Activated naive CD4-positive, alpha-beta T cell treated with Interleukin-2 at 50 U/mL for 16 hours (primary cell): Measurements from ENCODE around the gene MTHFD2L.
"Not testable (repeated sequence)": the region's sequence is repeated elsewhere in the genome, so short reads cannot be mapped to it uniquely, and the experiment has no call there.

Source experiments
- DNase-seq: peaks from one replicate; pipeline ENCODE4 v3.0.0-alpha.2; 2020

MTHFD2L gene

GRCh38 chr4:74190919-74191397 lies 33.0 kb downstream of the MTHFD2L start:
- DNase-seq: no peak

- DNase-seq: no peak
These were observed 39.2 kb downstream of the MTHFD2L start for GRCh38 chr4:74197080-74197479.

- no peak for DNase-seq
These were observed 44.2 kb downstream of the MTHFD2L start for GRCh38 chr4:74202062-74202586.

- no peak for DNase-seq
These were observed 45.5 kb downstream of the MTHFD2L start for GRCh38 chr4:74203467-74203866.

- no peak for DNase-seq
These were observed 47.1 kb downstream of the MTHFD2L start for GRCh38 chr4:74205046-74205445.

- no peak for DNase-seq
These were observed 47.6 kb downstream of the MTHFD2L start for GRCh38 chr4:74205559-74205958.

GRCh38 chr4:74206088-74206825 lies 48.3 kb downstream of the MTHFD2L start:
- DNase-seq: no peak

- not testable (repeated sequence) for DNase-seq
These were observed 56.7 kb downstream of the MTHFD2L start for GRCh38 chr4:74214457-74215159.

- not testable (repeated sequence) for DNase-seq
These were observed 57.3 kb downstream of the MTHFD2L start for GRCh38 chr4:74215236-74215635.

- DNase-seq: no peak
These were observed 59.4 kb downstream of the MTHFD2L start for GRCh38 chr4:74217365-74217764.

GRCh38 chr4:74218201-74218600 lies 60.3 kb downstream of the MTHFD2L start:
- DNase-seq: no peak

GRCh38 chr4:74219240-74219639 lies 61.3 kb downstream of the MTHFD2L start:
- no peak for DNase-seq

- no peak for DNase-seq
These were observed 65.2 kb downstream of the MTHFD2L start for GRCh38 chr4:74223098-74223497.

- DNase-seq: no peak
These were observed 65.9 kb downstream of the MTHFD2L start for GRCh38 chr4:74223801-74224200.

- peak; percentile 72 for DNase-seq
These were observed 71.0 kb downstream of the MTHFD2L start for GRCh38 chr4:74228691-74229640.

GRCh38 chr4:74230902-74231499 lies 73.1 kb downstream of the MTHFD2L start:
- DNase-seq: no peak

- no peak for DNase-seq
These were observed 77.2 kb downstream of the MTHFD2L start for GRCh38 chr4:74235135-74235534.

- no peak for DNase-seq
These were observed 79.6 kb downstream of the MTHFD2L start for GRCh38 chr4:74237425-74237966.

- DNase-seq: no peak
These were observed 86.1 kb downstream of the MTHFD2L start for GRCh38 chr4:74244049-74244448.

GRCh38 chr4:74252933-74253332 lies 95.0 kb downstream of the MTHFD2L start:
- no peak for DNase-seq

- no peak for DNase-seq
These were observed 96.5 kb downstream of the MTHFD2L start for GRCh38 chr4:74254386-74254785.

- DNase-seq: no peak
These were observed 97.2 kb downstream of the MTHFD2L start for GRCh38 chr4:74255096-74255495.
